GM21529 (cell line): Measurements from ENCODE around the gene PLEKHM2.
"Not testable (repeated sequence)": the region's sequence is repeated elsewhere in the genome, so short reads cannot be mapped to it uniquely, and the experiment has no call there.

ENCODE experiments used
- ATAC-seq: cut with Tn5 transposase; IDR thresholded peaks from one replicate; pipeline ENCODE4 v1.9.1; 2021; ENCODE audit not compliant: unreplicated experiment

PLEKHM2 gene

GRCh38 chr1:15698201-15698600 is 14.1 kb downstream of the PLEKHM2 start:
- no peak for ATAC-seq

GRCh38 chr1:15699321-15699720 is 15.2 kb downstream of the PLEKHM2 start:
- not testable (repeated sequence) for ATAC-seq

GRCh38 chr1:15700508-15700907 is 16.4 kb downstream of the PLEKHM2 start:
- no peak for ATAC-seq

GRCh38 chr1:15701784-15702183 is 17.7 kb downstream of the PLEKHM2 start:
- no peak for ATAC-seq

GRCh38 chr1:15702722-15703550 is 18.8 kb downstream of the PLEKHM2 start:
- ATAC-seq: no peak

GRCh38 chr1:15703562-15703961 is 19.4 kb downstream of the PLEKHM2 start:
- no peak for ATAC-seq

GRCh38 chr1:15704526-15705183 is 20.5 kb downstream of the PLEKHM2 start:
- no peak for ATAC-seq

GRCh38 chr1:15705184-15705566 is 21.1 kb downstream of the PLEKHM2 start:
- no peak for ATAC-seq

GRCh38 chr1:15706751-15707150 is 22.6 kb downstream of the PLEKHM2 start:
- no peak for ATAC-seq

GRCh38 chr1:15707239-15707925 is 23.3 kb downstream of the PLEKHM2 start:
- ATAC-seq: no peak

- ATAC-seq: no peak
Measured at GRCh38 chr1:15708486-15709137, 24.5 kb downstream of the PLEKHM2 start.

GRCh38 chr1:15709226-15709625 is 25.1 kb downstream of the PLEKHM2 start:
- no peak for ATAC-seq

GRCh38 chr1:15712168-15712567 is 28.0 kb downstream of the PLEKHM2 start:
- no peak for ATAC-seq

GRCh38 chr1:15714406-15715136 is 30.5 kb downstream of the PLEKHM2 start:
- ATAC-seq: no peak

- no peak for ATAC-seq
Measured at GRCh38 chr1:15717418-15718125, 33.5 kb downstream of the PLEKHM2 start.

- ATAC-seq: no peak
Measured at GRCh38 chr1:15718199-15718601, 34.1 kb downstream of the PLEKHM2 start.

- no peak for ATAC-seq
Measured at GRCh38 chr1:15719381-15720120, 35.4 kb downstream of the PLEKHM2 start.

GRCh38 chr1:15720861-15721260 is 36.7 kb downstream of the PLEKHM2 start:
- no peak for ATAC-seq

- ATAC-seq: no peak
Measured at GRCh38 chr1:15722411-15722810, 38.3 kb downstream of the PLEKHM2 start.
